HT1080 (cell line): ENCODE data around the gene SYNE3. TPM values are rescaled to one million over a fixed set of nuclear protein-coding genes. Genes with fewer than 3 reads are reported as not detected.

Source experiments
- DNase-seq: peaks from one replicate; pipeline ENCODE4 v3.0.0-alpha.2; 2015; ENCODE audit warnings: low read depth
- total RNA-seq: library from RNA; depleted of rRNA; stranded (reverse); fragments of >200 nt; shearing (Covaris generic); gene quantifications from 2 replicates; pipeline ENCODE4 v1.2.3, GENCODE V29; 2014

Gene SYNE3
- total RNA-seq, 1 experiment from 2014 or later, result 2.4 TPM

DNA sequence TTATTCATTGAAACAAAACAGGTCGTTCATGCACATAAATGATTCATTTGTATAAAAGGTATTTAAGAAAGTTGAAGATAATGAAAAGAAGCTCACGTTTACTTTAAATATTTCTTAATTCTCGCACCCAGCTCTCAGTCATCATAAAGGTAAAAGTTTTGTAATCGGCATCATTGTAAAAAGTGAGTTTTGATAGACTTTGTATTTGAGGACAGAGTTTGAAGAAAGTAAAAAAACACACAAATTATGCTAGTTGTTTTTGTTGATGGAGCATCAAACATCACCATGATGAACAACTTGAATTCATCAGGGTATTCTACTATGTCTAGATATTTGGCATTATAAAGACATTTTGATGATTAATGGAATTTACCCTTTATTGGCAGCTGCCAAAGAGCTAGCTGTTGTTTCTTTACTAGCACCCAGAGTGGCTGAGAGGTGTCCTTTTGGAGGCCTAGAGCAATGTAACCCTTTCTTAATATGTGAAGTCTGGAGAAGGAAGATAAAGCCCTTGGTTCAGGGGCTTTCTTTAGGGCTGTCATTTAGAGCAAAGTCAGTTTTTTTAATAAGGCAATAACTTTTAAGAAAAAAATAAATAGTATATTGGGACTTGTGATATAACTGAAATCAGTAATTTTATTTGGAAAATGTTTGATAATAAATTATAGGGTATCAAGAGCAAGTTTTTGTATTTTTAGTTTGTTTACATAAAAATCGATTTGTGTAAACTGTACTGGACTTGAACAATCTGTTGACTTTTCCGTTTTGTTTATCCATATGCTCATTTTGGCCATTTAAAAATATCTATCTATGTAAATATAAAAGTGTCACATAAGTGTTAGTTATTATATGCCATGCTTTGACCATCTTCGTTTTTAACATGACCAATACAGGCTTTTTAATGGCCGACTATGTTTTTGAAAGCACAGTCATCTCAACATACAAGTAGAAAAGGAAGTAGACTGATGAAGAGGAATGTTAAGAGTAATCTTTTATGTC lies 25.8 kb upstream of the SYNE3 start:
- DNase-seq, result no peak

DNA sequence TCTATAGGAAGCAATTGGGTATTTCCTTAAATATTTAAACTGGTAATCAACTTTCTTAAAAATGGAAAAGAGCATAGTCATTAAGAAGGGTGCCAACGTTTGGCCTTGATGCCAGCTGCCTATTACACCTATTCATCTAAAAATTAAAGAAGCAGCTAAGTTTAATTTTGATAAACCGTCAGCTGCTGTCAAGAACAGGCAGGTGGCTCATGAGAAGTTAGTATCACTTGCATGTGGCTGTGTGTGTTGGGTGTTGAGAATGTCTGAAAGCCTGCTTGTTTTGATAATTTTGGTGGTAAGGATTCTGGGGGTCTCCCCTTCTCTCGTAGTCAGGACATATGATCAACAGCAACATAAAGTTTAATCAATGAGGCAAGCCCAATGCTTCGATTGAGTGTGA lies 24.9 kb upstream of the SYNE3 start:
- DNase-seq, result no peak

DNA sequence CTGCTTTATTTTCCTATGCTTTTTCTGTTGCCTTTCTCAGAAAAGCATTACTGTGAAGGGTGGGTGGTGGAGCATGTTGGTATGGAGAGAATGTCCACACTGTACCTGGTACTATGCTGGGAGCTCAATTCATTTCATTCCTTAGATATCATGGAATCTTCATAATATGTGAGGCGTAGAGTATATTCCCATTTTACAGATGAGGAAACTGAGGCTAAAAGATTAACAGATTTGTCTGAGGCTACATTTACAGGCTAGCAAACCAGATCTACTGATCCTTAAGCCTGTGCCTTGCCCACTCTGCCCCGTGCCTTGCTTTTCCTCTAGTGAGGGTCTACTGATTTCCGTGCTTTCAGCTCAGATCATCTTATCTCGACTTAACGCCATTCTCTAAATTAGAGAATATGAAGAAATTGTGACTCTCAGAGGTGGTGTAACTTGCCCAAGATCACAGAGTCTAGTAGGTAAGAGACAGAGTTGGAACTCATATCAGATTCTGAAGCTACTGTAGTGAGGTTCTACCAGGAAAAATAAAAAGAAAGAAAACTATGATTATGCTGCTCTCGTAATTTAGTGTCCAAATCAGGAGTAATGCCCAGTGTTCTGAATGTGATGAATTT lies 23.9 kb upstream of the SYNE3 start:
- DNase-seq, result no peak

DNA sequence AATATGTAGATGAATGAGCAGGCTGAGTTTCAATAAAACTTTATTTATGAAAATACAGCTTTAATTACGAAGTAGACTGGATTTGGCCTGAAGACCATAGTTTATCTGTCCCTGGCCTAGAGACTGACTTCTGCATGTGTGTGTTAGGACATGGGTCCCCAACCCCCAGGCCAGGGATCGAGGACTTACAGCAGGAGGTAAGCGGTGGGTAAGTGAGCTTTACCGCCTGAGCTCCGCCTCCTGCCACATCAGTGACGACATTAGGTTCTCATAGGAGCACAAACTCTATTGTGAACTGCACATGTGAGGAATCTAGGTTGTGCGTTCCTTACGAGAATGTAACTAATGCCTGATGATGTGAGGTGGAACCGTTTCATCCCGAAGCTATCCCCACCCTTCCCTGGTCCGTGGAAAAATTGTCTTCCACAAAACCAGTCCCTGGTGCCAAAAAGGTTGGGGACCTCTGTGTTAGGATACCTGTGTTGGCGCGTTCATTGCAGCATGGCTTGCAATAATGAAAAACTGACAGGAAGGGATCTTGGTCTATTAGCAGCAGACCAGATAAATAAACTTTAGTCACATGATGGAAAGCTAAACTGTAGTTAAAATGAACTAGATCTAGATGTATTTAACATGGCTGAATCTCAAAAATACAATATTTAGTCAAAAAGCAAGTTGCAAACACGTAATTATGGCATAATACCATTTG lies 22.5 kb upstream of the SYNE3 start:
- no peak for DNase-seq

DNA sequence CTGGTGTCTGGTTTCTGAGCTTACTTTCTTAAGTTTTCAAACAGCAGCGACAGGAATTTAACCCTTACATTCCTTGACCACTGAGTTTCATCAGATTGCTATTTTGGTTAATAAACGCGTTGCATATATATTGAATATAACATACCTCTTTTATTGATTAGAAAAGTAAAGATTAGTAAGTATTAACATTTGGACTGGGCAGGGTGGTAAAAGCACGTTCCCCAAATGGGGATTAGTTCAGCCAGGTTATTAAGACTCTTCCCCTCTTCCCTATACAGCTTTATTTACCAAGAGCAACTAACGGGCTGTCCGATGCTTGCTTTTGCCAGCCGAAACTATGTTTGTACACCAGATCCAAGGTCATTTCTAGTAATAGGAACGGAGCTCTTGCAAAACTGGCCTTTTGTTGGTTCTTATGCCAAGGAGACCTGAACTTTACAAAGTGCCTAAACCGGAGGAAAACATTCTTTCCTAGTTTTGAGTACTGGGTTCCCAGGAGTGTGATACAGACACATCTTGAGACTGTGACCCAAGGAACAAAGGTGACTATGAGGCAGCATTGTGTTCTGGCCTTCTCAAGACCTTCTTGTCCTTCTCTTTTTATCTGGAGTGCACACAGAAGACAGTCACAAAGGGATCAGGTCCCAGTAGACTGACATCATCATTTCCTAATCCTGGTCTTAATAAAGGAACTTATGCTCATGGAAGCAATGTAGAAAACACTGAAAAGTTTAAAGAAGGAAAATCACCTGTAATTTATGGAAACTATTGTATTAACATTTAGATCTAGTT lies 21.0 kb upstream of the SYNE3 start:
- no peak for DNase-seq

DNA sequence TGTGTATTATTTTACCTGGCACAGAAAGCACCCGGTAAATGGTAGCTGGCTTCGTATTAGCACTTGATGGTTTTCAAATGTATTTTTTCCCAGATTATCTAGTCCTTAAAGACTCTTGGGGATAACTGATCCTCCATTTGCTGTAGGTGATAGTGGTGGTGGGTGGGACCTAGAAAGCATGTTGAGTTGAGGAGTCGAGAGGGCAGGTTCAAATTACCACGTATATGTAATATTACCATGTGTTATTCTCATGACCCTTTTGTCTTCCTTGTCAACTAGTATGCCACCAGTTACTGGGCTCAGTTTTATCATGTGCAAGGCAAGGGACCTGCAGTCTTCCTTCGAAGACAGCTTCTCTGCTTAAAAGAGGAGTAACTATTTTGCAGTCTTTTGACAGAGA lies 20.2 kb upstream of the SYNE3 start:
- no peak for DNase-seq

DNA sequence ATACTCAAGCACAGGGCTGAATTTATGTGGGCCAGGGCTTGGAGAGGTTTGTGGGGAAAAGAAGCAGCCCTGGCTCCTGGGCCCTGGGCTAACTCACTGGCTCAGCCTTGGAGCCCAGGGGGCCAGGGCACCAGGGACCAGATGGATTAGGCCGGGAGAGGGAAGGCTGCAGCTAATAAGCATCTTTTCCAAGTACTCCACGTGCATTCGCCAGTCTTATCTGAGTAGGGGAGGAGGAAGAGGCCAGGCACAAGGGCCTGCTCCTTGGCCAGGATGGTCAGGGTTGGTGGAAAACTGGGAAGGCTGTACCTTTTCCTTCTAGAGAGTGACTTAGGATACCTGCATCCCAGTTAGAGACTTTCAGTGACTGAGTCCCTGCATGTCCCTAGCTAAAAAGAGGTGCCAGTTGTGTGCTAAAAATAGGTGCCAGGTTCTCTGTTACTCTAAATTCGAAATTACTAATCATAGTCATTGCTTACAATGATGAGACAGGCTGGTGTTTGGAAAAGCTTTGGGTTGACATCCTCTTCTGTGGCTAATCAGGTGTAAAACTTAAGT lies 19.7 kb upstream of the SYNE3 start:
- DNase-seq, result no peak

DNA sequence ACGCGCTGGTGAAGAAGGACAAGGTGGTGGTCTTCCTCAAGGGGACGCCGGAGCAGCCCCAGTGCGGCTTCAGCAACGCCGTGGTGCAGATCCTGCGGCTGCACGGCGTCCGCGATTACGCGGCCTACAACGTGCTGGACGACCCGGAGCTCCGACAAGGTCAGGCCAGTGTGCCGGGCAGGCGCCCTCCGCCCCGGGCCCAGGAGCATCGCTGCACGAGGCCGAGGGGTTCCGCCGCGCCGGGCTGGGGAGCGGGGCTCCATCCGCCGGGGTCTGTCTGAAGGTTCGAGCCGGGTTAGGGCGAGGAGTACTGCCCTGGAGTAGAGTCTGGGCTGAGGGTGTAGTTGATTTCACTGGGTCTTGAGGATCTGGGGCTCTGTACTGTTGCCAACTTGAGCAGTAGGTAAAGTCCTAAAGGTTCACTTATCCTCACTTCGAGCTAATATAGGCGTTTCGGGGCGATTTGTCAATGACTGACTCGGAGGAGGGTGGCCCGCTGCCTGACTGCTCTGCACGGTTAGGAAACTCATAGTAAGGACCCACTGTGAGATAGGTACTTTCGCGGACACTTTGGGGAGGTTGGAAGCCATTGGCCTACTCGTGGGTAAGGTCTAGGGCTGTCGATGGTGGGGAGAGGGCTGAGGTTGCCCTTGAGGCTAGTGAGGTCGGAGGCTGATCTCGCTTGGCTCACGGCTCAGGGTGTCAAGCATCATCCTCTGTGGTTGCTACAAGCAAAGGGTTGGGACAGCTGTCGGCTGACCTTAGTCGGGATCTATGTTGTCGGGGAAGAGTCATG lies 19.0 kb upstream of the SYNE3 start:
- DNase-seq, result no peak

DNA sequence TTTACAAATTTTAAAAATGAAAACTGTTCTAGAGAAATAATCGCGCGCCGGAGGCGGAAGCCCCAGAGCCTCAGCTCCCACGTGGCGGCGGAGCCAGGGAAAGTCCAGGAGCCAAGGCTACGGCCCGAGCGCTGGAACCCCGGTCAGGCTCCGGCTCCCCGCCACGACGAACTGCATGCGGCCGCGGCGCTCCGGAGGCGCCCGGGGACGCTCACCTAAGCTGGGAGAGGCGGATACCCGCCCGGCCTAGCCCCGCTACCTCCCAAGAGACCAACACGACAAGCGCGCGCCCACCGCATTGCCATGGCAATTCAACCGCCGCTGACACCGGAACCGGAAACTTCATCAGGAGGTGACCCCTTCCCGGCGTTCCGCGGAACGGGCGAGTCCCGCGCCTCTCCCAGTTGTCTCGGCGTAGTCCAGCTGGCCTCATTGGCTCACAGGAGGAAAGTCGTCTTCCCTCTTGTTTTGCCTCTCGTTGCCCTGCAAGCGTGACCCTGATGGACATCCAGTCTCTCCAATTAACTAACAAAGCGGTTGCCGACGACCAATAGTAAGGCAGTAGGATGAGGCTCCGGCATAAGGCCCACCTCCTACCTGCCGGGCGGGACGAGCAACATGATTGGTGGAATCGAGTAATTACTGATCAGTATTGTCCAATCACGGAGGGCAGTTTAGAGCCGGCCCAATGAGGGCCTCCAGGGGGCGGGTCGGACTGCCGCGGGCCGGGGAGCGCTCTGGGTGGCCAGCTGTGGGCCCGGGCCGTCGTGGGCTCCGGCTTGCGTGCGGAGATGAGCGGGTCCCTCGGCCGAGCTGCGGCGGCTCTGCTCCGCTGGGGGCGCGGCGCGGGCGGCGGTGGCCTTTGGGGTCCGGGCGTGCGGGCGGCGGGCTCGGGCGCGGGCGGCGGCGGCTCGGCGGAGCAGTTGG lies 18.1 kb upstream of the SYNE3 start, which contains the start of gene GLRX5:
Gene GLRX5 (plus strand): TSS at position 752 of the 927 bp plus-strand sequence. CDS start 40 bp downstream, at position 792.
- DNase-seq, result peak; percentile 100

DNA sequence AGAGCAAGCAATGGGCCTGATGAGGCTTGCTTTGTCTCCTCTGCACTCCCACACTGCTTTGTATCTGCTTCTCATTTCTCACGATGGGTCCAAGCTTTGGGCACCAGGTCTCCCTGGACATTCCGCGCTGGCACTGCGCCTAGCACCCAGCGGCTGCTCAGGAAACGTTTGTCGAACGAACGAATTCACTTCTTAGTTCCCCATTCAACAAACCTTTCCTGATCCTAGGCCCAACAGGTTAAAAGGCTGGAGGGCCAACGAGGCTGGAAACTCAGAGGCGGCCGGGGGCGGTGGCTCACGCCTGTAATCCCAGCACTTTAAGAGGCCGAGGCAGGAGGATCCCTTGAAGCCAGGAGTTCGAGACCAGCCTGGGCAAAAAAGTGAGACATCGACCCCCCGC lies 17.4 kb upstream of the SYNE3 start:
- no peak for DNase-seq

DNA sequence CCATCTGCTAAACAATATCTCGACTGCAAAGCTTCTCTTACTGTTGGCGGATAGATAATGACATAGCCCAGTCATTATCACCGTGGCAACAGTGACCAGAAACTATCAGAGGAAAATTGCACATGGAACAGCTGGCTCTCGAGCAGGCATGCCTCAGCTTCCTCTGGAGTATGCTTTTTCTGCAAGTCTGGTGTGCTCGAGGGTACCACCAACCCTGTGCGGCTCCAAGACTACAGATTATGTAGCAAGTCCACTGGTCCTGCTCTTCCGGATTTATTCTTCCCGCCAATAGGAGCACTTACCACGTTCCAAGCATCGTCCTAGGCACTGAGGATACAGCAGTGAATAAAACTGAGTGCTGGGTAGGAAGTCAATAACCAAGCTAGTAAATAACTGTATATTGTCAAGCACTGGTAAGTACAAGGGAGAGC lies 17.0 kb upstream of the SYNE3 start:
- DNase-seq, result peak; percentile 57

DNA sequence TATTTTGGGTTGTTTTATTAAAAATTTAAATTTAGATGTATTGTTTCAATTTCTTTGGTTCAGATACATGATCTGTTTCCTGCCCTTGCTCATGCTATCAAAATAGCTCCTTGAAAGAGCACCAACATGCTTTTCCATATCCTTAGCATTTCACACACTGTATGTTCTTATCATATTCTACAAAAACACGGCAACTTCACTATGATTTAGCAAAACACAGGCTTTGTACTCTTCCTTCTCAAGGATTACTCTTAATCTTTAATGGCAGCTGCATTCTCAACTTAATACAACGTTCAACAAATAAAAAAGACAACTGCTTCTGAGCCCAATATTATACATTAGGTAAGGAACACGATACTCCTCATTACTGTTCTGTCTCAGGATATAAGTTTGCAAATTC lies 15.5 kb upstream of the SYNE3 start:
- no peak for DNase-seq

DNA sequence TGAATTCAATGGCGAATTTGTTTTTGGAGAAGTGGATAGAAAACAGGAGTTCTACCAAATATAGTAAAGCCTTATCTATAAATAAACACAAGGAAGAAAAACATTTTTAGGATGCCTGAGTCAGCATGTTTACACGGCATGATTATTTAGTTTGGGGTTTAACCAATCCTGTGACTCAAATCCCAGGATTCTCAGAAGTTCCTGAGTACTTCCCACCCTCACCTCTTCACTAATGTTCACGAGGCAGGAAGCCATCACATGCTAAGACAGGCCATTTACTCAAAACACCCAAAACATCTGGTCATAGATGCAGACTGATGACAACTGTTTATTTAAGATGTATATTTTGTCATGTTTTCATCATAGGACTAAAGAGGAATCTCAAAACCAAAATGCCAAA lies 15.0 kb upstream of the SYNE3 start:
- peak; percentile 56 for DNase-seq

DNA sequence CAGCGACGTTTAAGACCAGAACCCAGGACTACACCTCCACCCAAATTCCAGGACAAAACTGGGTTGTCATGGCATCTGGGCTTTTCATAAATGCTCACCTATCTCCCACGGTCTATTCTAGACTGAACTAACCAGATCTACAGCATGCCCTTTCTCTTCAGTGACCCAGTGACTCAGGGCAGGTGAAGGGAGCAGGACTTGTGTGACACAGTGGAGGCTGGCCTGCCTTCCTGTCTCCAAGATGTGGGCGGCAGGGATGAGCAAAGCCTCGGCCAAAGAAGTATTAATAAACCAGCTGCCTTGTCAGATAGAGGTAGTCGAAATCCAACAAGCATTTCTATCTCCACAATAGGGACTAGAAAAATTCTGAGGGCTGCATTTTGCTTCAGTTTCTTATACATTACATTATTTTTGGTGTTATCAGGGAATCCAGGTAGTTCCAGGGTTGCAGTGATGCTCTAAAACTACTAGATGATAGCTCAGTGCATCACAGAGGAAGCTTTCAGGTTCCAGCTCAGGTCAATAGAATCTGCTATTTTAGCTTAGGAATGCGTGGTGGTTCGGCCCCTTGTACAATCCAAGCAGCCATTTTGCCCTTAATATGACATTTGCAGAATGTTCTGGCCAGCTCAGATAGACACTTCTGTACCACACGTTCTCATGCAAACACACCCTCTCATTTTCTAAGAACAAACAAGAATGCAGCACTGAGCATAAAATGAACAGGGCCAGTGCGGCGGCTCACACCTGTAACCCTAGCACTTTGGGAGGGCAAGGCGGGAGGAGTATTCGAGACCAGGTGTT lies 14.2 kb upstream of the SYNE3 start:
- no peak for DNase-seq

DNA sequence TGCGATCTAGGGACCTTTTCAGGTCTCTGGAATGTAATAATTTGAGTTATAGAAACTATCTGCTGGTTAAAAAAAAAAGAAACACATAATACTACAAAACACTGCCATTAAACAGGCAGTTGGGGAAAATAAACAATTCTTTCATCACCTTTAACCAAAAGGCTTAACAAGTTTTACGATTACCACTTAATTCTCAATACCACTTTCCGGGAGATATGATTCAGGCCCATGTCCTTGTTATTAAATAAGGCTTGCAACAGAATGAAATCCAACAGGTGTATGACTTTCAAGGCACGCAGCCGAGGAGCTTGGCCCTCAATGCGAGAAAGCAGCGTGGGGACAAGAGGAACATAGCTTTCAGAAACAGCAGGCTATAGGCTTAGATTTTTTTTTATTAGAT lies 12.8 kb upstream of the SYNE3 start:
- DNase-seq, result no peak

DNA sequence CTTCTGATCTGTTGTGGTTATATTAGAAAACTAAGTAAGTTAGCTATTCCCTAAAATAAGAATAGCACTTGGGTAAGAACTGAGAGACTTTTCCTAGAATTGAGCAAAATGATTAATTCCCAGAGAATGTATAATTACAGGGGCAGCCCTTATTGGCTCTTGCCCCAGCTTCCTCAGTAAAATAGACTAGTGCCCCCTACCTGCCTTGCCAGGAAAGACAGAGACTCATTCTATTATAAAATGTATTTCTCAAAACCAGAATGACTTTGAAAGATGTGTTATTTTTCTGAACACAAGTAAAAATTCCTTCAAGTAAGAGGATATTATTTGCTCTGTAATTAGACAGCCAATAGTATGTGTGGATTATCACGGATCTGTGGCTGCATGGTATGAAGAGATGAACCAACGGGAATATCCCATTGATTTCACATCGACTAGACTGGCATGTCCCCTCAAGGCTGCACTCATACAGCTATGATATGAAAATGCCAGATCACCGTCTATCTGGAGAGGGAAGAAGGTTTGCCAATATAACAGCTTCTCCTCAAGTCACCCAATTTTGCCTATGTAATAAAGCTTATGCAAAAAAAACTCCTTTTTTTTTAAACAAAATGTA lies 11.0 kb upstream of the SYNE3 start:
- peak; percentile 73 for DNase-seq
